ENCODE measurements around the gene ALPL.

The ALPL gene

GRCh38 chr1:21532496-21532895 is 23.3 kb downstream of the ALPL start:
- no peak overlapping the region for H3K4me2 ChIP-seq (ENCODE audit: low read length)
- H3K9me3 ChIP-seq (ENCODE audit: insufficient read depth, low read depth, low read length), result peaks cover 2% of the 10 kb centered on the region
- H2AK5ac ChIP-seq (ENCODE audit: low read length), result no peak overlapping the region
- no peak for DNase-seq
- H2BK120ac ChIP-seq (ENCODE audit: insufficient read depth, low read length, poor library complexity), result no peak overlapping the region
- H2BK12ac ChIP-seq (ENCODE audit: low read length), result no peak overlapping the region
- no peaks in the 10 kb centered on the region for H3K4me1 ChIP-seq (ENCODE audit: control insufficient read depth in 1 of 2, insufficient read depth in 2 of 2, low read length in 2 of 2)
- no peak overlapping the region for H2AFZ ChIP-seq (ENCODE audit: insufficient read depth, low read length, poor library complexity)
- no peak overlapping the region for H3K9ac ChIP-seq (ENCODE audit: low read length)
- H3K4ac ChIP-seq (ENCODE audit: low read depth, low read length), result no peak overlapping the region
- H2BK5ac ChIP-seq (ENCODE audit: low read depth, low read length, poor library complexity), result no peak overlapping the region
- no peaks in the 10 kb centered on the region for H3K79me2 ChIP-seq (ENCODE audit: control insufficient read depth, insufficient read depth, low read length, poor library complexity)
- H3K18ac ChIP-seq (ENCODE audit: low read length), result no peak overlapping the region
- WGBS (ENCODE audit: extremely low coverage, insufficient coverage, insufficient read length), result no CpG with 5 or more reads among the region's 3 CpGs
- no peaks in the 10 kb centered on the region for H3K27me3 ChIP-seq (ENCODE audit: insufficient read depth, low read length)
- H4K91ac ChIP-seq (ENCODE audit: low read depth, low read length), result no peak overlapping the region
- no peaks in the 10 kb centered on the region for H3K36me3 ChIP-seq (ENCODE audit: control insufficient read depth in 1 of 2, insufficient read depth in 2 of 2, low read length in 2 of 2)
- H3K4me3 ChIP-seq (ENCODE audit: low read depth, low read length), result no peak overlapping the region
- H3K79me1 ChIP-seq (ENCODE audit: low read length), result no peaks in the 10 kb centered on the region
- no peak overlapping the region for H4K8ac ChIP-seq (ENCODE audit: low read depth, low read length)
- no peak overlapping the region for H3K27ac ChIP-seq (ENCODE audit: low read depth, low read length)
- H4K12ac ChIP-seq (ENCODE audit: low read depth, low read length), result no peak overlapping the region
- no peak overlapping the region for H3K14ac ChIP-seq (ENCODE audit: low read length)
- peak overlapping the region; percentile 3 for H3K23ac ChIP-seq (ENCODE audit: low read length)

DNA sequence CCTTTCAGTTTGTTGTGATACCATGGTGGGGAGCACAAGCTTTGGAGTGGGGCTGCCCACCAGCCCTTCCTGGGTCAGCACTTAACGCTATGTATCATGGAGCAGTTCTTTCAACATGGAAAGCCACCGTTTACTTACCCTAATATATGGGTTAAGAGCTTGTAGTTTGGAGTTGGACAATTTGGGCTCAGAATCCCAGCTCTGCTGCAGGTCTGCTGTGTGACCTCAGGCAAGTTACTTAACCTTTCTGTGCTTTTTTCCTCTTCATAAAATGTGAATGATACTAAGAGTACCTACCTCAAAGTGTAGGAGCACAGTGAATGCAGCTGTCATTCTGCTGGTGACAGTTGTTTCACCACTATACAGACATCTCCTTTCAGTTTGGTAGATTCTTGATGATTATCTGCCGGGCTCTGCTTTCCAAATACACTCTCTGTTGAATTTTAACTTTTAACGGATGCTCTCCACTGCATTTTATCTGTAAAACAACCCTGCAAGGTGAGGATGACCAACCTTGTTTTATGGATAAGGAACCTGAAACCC is 23.8 kb downstream of the ALPL start:
- H3K79me2 ChIP-seq (ENCODE audit: control insufficient read depth, insufficient read depth, low read length, poor library complexity), result no peaks in the 10 kb centered on the region
- H3K4me2 ChIP-seq (ENCODE audit: low read length), result no peak overlapping the region
- H3K79me1 ChIP-seq (ENCODE audit: low read length), result no peaks in the 10 kb centered on the region
- H3K36me3 ChIP-seq (ENCODE audit: control insufficient read depth in 1 of 2, insufficient read depth in 2 of 2, low read length in 2 of 2), result no peaks in the 10 kb centered on the region
- no peak for DNase-seq
- no peak overlapping the region for H4K91ac ChIP-seq (ENCODE audit: low read depth, low read length)
- H4K12ac ChIP-seq (ENCODE audit: low read depth, low read length), result no peak overlapping the region
- H2AFZ ChIP-seq (ENCODE audit: insufficient read depth, low read length, poor library complexity), result no peak overlapping the region
- no peak overlapping the region for H3K9ac ChIP-seq (ENCODE audit: low read length)
- H3K4me1 ChIP-seq (ENCODE audit: control insufficient read depth in 1 of 2, insufficient read depth in 2 of 2, low read length in 2 of 2), result no peaks in the 10 kb centered on the region
- no peak overlapping the region for H3K14ac ChIP-seq (ENCODE audit: low read length)
- no peak overlapping the region for H4K8ac ChIP-seq (ENCODE audit: low read depth, low read length)
- no peak overlapping the region for H3K4me3 ChIP-seq (ENCODE audit: low read depth, low read length)
- no peaks in the 10 kb centered on the region for H3K27me3 ChIP-seq (ENCODE audit: insufficient read depth, low read length)
- no peak overlapping the region for H2BK120ac ChIP-seq (ENCODE audit: insufficient read depth, low read length, poor library complexity)
- no CpG with 5 or more reads among the region's 4 CpGs for WGBS (ENCODE audit: extremely low coverage, insufficient coverage, insufficient read length)
- no peak overlapping the region for H3K27ac ChIP-seq (ENCODE audit: low read depth, low read length)
- no peak overlapping the region for H2BK12ac ChIP-seq (ENCODE audit: low read length)
- H3K23ac ChIP-seq (ENCODE audit: low read length), result no peak overlapping the region
- no peak overlapping the region for H2BK5ac ChIP-seq (ENCODE audit: low read depth, low read length, poor library complexity)
- no peak overlapping the region for H3K4ac ChIP-seq (ENCODE audit: low read depth, low read length)
- H3K18ac ChIP-seq (ENCODE audit: low read length), result no peak overlapping the region
- no peak overlapping the region for H2AK5ac ChIP-seq (ENCODE audit: low read length)
- peaks cover 2% of the 10 kb centered on the region for H3K9me3 ChIP-seq (ENCODE audit: insufficient read depth, low read depth, low read length)

GRCh38 chr1:21534146-21534545 is 24.9 kb downstream of the ALPL start:
- H4K8ac ChIP-seq (ENCODE audit: low read depth, low read length), result no peak overlapping the region
- H3K4me2 ChIP-seq (ENCODE audit: low read length), result no peak overlapping the region
- no peak overlapping the region for H3K4me3 ChIP-seq (ENCODE audit: low read depth, low read length)
- H4K12ac ChIP-seq (ENCODE audit: low read depth, low read length), result no peak overlapping the region
- no peak overlapping the region for H3K23ac ChIP-seq (ENCODE audit: low read length)
- H4K91ac ChIP-seq (ENCODE audit: low read depth, low read length), result no peak overlapping the region
- no peak overlapping the region for H2AFZ ChIP-seq (ENCODE audit: insufficient read depth, low read length, poor library complexity)
- H2BK120ac ChIP-seq (ENCODE audit: insufficient read depth, low read length, poor library complexity), result no peak overlapping the region
- no peak for DNase-seq
- no peaks in the 10 kb centered on the region for H3K79me1 ChIP-seq (ENCODE audit: low read length)
- no peak overlapping the region for H2BK5ac ChIP-seq (ENCODE audit: low read depth, low read length, poor library complexity)
- H3K27me3 ChIP-seq (ENCODE audit: insufficient read depth, low read length), result no peaks in the 10 kb centered on the region
- H3K18ac ChIP-seq (ENCODE audit: low read length), result no peak overlapping the region
- no CpG with 5 or more reads among the region's 5 CpGs for WGBS (ENCODE audit: extremely low coverage, insufficient coverage, insufficient read length)
- H3K14ac ChIP-seq (ENCODE audit: low read length), result no peak overlapping the region
- H3K9ac ChIP-seq (ENCODE audit: low read length), result no peak overlapping the region
- no peaks in the 10 kb centered on the region for H3K4me1 ChIP-seq (ENCODE audit: control insufficient read depth in 1 of 2, insufficient read depth in 2 of 2, low read length in 2 of 2)
- no peaks in the 10 kb centered on the region for H3K79me2 ChIP-seq (ENCODE audit: control insufficient read depth, insufficient read depth, low read length, poor library complexity)
- H3K4ac ChIP-seq (ENCODE audit: low read depth, low read length), result no peak overlapping the region
- H2BK12ac ChIP-seq (ENCODE audit: low read length), result no peak overlapping the region
- no peak overlapping the region for H3K27ac ChIP-seq (ENCODE audit: low read depth, low read length)
- peaks cover 2% of the 10 kb centered on the region for H3K9me3 ChIP-seq (ENCODE audit: insufficient read depth, low read depth, low read length)
- no peaks in the 10 kb centered on the region for H3K36me3 ChIP-seq (ENCODE audit: control insufficient read depth in 1 of 2, insufficient read depth in 2 of 2, low read length in 2 of 2)
- no peak overlapping the region for H2AK5ac ChIP-seq (ENCODE audit: low read length)

DNA sequence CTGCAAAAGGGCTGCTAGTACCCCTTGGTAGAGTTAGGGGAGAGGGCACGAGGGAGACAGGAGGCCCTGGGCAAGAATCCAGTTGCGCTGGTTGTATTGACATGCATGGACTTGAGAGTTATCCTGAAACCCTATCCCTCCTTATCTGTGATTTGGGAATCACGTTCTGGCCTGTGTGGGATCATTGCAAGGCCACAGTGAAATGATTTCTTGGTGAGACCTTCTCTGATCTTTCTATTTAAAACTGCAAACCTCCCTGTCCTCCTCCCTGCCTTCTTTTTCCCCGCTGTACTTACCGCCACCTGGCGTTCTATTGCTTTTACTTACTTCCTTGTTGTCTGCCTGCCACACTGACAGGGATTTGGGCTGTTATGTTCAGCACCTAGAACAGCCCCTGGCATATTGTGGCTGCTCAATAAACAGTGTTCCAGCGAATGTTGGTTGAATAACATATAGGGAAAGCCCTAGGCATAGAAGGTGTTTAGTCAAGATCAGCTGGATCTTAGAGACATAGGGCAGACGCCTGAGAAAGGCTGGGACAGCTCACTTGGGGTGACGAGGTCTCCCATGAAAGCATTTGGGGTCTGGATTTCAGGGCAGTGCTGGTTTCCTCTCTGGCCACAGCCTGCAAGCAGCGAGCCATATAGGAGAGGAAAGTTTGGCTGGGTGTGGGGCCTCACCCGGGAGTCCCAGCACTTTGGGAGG is 25.6 kb downstream of the ALPL start:
- no peak overlapping the region for H3K18ac ChIP-seq (ENCODE audit: low read length)
- no peak overlapping the region for H4K12ac ChIP-seq (ENCODE audit: low read depth, low read length)
- no peak overlapping the region for H3K14ac ChIP-seq (ENCODE audit: low read length)
- H3K4ac ChIP-seq (ENCODE audit: low read depth, low read length), result no peak overlapping the region
- no peak overlapping the region for H3K4me2 ChIP-seq (ENCODE audit: low read length)
- H3K4me1 ChIP-seq (ENCODE audit: control insufficient read depth in 1 of 2, insufficient read depth in 2 of 2, low read length in 2 of 2), result no peaks in the 10 kb centered on the region
- H2AFZ ChIP-seq (ENCODE audit: insufficient read depth, low read length, poor library complexity), result no peak overlapping the region
- H3K4me3 ChIP-seq (ENCODE audit: low read depth, low read length), result no peak overlapping the region
- peaks cover 2% of the 10 kb centered on the region for H3K9me3 ChIP-seq (ENCODE audit: insufficient read depth, low read depth, low read length)
- H4K91ac ChIP-seq (ENCODE audit: low read depth, low read length), result no peak overlapping the region
- no peaks in the 10 kb centered on the region for H3K36me3 ChIP-seq (ENCODE audit: control insufficient read depth in 1 of 2, insufficient read depth in 2 of 2, low read length in 2 of 2)
- H3K79me1 ChIP-seq (ENCODE audit: low read length), result no peaks in the 10 kb centered on the region
- no peak overlapping the region for H2BK12ac ChIP-seq (ENCODE audit: low read length)
- H3K9ac ChIP-seq (ENCODE audit: low read length), result no peak overlapping the region
- no CpG with 5 or more reads among the region's 11 CpGs for WGBS (ENCODE audit: extremely low coverage, insufficient coverage, insufficient read length)
- no peak overlapping the region for H3K23ac ChIP-seq (ENCODE audit: low read length)
- no peak overlapping the region for H2AK5ac ChIP-seq (ENCODE audit: low read length)
- H4K8ac ChIP-seq (ENCODE audit: low read depth, low read length), result no peak overlapping the region
- no peak overlapping the region for H3K27ac ChIP-seq (ENCODE audit: low read depth, low read length)
- H3K79me2 ChIP-seq (ENCODE audit: control insufficient read depth, insufficient read depth, low read length, poor library complexity), result no peaks in the 10 kb centered on the region
- H2BK5ac ChIP-seq (ENCODE audit: low read depth, low read length, poor library complexity), result no peak overlapping the region
- peak; percentile 41 to 68 for DNase-seq
- H2BK120ac ChIP-seq (ENCODE audit: insufficient read depth, low read length, poor library complexity), result no peak overlapping the region
- H3K27me3 ChIP-seq (ENCODE audit: insufficient read depth, low read length), result no peaks in the 10 kb centered on the region
